Uterus (tissue), 4 donors: ENCODE data around the gene OR4K2. TPM values are rescaled to one million over a fixed set of nuclear protein-coding genes. Genes with fewer than 3 reads are reported as not detected.

ENCODE experiments used
- DNase-seq, 2 donors: peaks; one replicate each; pipeline ENCODE4 v3.0.0-alpha.2; 2019 to 2020
- H3K27ac ChIP-seq, 2 donors: fragments of 200-600 bp; sonication (generic); 1 replicate in 1 of 2; 2 replicates in 1 of 2; pipeline ENCODE4 v1.5.1; 2016 to 2018
- H3K27me3 ChIP-seq, 2 donors: fragments of 200-600 bp; sonication (generic); one replicate each; pipeline ENCODE4 v1.5.1; 2018 to 2019; ENCODE audit warnings: control low read depth in 1 of 2
- H3K36me3 ChIP-seq, 2 donors: fragments of 200-600 bp; sonication (generic); one replicate each; pipeline ENCODE4 v1.5.1; 2019; ENCODE audit warnings: control low read depth in 1 of 2
- H3K4me1 ChIP-seq, 2 donors: fragments of 200-600 bp; sonication (generic); one replicate each; pipeline ENCODE4 v1.5.1; 2018 to 2019; ENCODE audit warnings: control low read depth in 1 of 2
- H3K4me3 ChIP-seq, 2 donors: fragments of 200-600 bp; sonication (generic); 1 replicate in 1 of 2; 2 replicates in 1 of 2; pipeline ENCODE4 v1.5.1; 2018 to 2019; ENCODE audit warnings: mild to moderate bottlenecking in 1 of 2
- H3K9me3 ChIP-seq, 2 donors: fragments of 200-600 bp; sonication (generic); one replicate each; pipeline ENCODE4 v1.5.1; 2019; ENCODE audit warnings: control low read depth in 1 of 2
- POLR2A ChIP-seq, 2 donors: fragments of 450-650 bp; IDR thresholded peaks; one replicate each; pipeline ENCODE4 v1.6.1; 2016; ENCODE audit warnings: antibody characterized with exemption in 2 of 2, mild to moderate bottlenecking in 1 of 2, moderate library complexity in 1 of 2
- intact Hi-C: fragments of 100-400 bp; cut with DNase I; formaldehyde crosslinking; loops from one replicate; pipeline ENCODE4 v1.15.1; 2023; ENCODE audit warnings: low total_unique reads
- total RNA-seq, 4 donors: library from RNA; depleted of rRNA in 3 of 4; stranded (reverse); fragments of >200 nt in 3 of 4; gene quantifications; one replicate each; pipeline versions ENCODE4 v1.1.0 to v1.2.4, GENCODE V29; 2014 to 2023
- TF ChIP-seq, protein P1 (sequence below), 4 experiments: fragments of 200-600 bp in 2 of 4; fragments of 450-650 bp in 2 of 4; sonication (generic) in 2 of 4; IDR thresholded peaks; one replicate each; pipeline ENCODE4 v1.5.1; 2016 to 2019; ENCODE audit warnings: antibody characterized with exemption in 4 of 4, mild to moderate bottlenecking in 2 of 4, moderate library complexity in 1 of 4
- donor health status: DM: yes; HTN: yes; CAD: no.

Gene OR4K2
- total RNA-seq, 4 donors from 2014 or later, result not detected

- Histone ChIP-seq H3K9me3 (no peaks in the 10 kb centered on the region), H3K27ac (no peak overlapping the region), H3K36me3 (no peaks in the 10 kb centered on the region), H3K27me3 (no peaks in the 10 kb centered on the region), H3K4me3 (no peak overlapping the region), H3K4me1 (no peaks in the 10 kb centered on the region)
- intact Hi-C loops, result no loop called here
- no peak for TF ChIP-seq POLR2A (IDR thresholded peaks at IDR 0.05)
- TF ChIP-seq, protein P1, sequence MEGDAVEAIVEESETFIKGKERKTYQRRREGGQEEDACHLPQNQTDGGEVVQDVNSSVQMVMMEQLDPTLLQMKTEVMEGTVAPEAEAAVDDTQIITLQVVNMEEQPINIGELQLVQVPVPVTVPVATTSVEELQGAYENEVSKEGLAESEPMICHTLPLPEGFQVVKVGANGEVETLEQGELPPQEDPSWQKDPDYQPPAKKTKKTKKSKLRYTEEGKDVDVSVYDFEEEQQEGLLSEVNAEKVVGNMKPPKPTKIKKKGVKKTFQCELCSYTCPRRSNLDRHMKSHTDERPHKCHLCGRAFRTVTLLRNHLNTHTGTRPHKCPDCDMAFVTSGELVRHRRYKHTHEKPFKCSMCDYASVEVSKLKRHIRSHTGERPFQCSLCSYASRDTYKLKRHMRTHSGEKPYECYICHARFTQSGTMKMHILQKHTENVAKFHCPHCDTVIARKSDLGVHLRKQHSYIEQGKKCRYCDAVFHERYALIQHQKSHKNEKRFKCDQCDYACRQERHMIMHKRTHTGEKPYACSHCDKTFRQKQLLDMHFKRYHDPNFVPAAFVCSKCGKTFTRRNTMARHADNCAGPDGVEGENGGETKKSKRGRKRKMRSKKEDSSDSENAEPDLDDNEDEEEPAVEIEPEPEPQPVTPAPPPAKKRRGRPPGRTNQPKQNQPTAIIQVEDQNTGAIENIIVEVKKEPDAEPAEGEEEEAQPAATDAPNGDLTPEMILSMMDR (IDR thresholded peaks at IDR 0.05), result no peak
- no peak for DNase-seq
Measured at GRCh38 chr14:19906665-19907064, 31.7 kb downstream of the OR4K2 start.

GRCh38 chr14:19911114-19911513 is 36.2 kb downstream of the OR4K2 start:
- no peak for DNase-seq
- H3K9me3 ChIP-seq, result no peaks in the 10 kb centered on the region
- no peak overlapping the region for H3K27ac ChIP-seq
- no peaks in the 10 kb centered on the region for H3K36me3 ChIP-seq
- H3K27me3 ChIP-seq, result no peaks in the 10 kb centered on the region
- TF ChIP-seq, protein P1 (IDR thresholded peaks at IDR 0.05), result no peak
- TF ChIP-seq POLR2A (IDR thresholded peaks at IDR 0.05), result no peak
- H3K4me3 ChIP-seq, result no peak overlapping the region
- intact Hi-C loops, result no loop called here
- no peaks in the 10 kb centered on the region for H3K4me1 ChIP-seq

GRCh38 chr14:19917243-19917642 is 42.3 kb downstream of the OR4K2 start:
- H3K4me3 ChIP-seq, result no peak overlapping the region
- H3K36me3 ChIP-seq, result no peaks in the 10 kb centered on the region
- no peaks in the 10 kb centered on the region for H3K9me3 ChIP-seq
- DNase-seq, result no peak
- intact Hi-C loops, result no loop called here
- no peak overlapping the region for H3K27ac ChIP-seq
- TF ChIP-seq, protein P1 (IDR thresholded peaks at IDR 0.05), result no peak
- no peak for TF ChIP-seq POLR2A (IDR thresholded peaks at IDR 0.05)
- no peaks in the 10 kb centered on the region for H3K4me1 ChIP-seq
- H3K27me3 ChIP-seq, result no peaks in the 10 kb centered on the region

- no peak for DNase-seq
- intact Hi-C loops, result no loop called here
- no peak for TF ChIP-seq POLR2A (IDR thresholded peaks at IDR 0.05)
Measured at GRCh38 chr14:19917955-19918518, 43.1 kb downstream of the OR4K2 start.

GRCh38 chr14:19918553-19919264 is 43.8 kb downstream of the OR4K2 start:
- Histone ChIP-seq H3K27me3 (no peaks in the 10 kb centered on the region), H3K27ac (no peak overlapping the region), H3K4me3 (no peak overlapping the region), H3K4me1 (no peaks in the 10 kb centered on the region), H3K36me3 (no peaks in the 10 kb centered on the region), H3K9me3 (no peaks in the 10 kb centered on the region)
- TF ChIP-seq, protein P1 (IDR thresholded peaks at IDR 0.05), result no peak
- TF ChIP-seq POLR2A (IDR thresholded peaks at IDR 0.05), result no peak
- no peak for DNase-seq
- intact Hi-C loops, result no loop called here

More at GRCh38 chr14:19917955-19918518, 43.1 kb downstream of the OR4K2 start:
- Histone ChIP-seq H3K4me3 (no peak overlapping the region), H3K4me1 (no peaks in the 10 kb centered on the region), H3K9me3 (no peaks in the 10 kb centered on the region), H3K27ac (no peak overlapping the region), H3K36me3 (no peaks in the 10 kb centered on the region), H3K27me3 (no peaks in the 10 kb centered on the region)
